K562 (cell line): ENCODE results near the gene TAF8. TPM values are rescaled to one million over a fixed set of nuclear protein-coding genes. Genes with fewer than 3 reads are reported as not detected.

ENCODE experiments used
- BRD4 ChIP-seq: fragments of 200-600 bp; sonication (generic); IDR thresholded peaks from 2 replicates; pipeline ENCODE4 v1.6.1; 2017; ENCODE audit warnings: inconsistent platforms
- CEBPB ChIP-seq: fragments of 450-650 bp; IDR thresholded peaks from 2 replicates; pipeline ENCODE4 v1.6.1; 2016; ENCODE audit warnings: missing genetic modification characterization, missing compliant biosample characterization
- E2F8 ChIP-seq: fragments of 450-650 bp; IDR thresholded peaks from 2 replicates; pipeline ENCODE4 v1.7.1; 2018; ENCODE audit warnings: mild to moderate bottlenecking, low read depth; ENCODE audit not compliant: partially characterized antibody
- EHMT2 ChIP-seq: fragments of 450-650 bp; IDR thresholded peaks from 2 replicates; pipeline ENCODE4 v1.6.1; 2018; ENCODE audit warnings: antibody characterized with exemption
- GTF2E2 ChIP-seq: fragments of 200-800 bp; sonication (Bioruptor generic); IDR thresholded peaks from 2 replicates; pipeline ENCODE4 v1.6.1; 2016; ENCODE audit warnings: missing genetic modification characterization, missing compliant biosample characterization
- HBP1 ChIP-seq: fragments of 450-650 bp; formaldehyde crosslinking; IDR thresholded peaks from 2 replicates; pipeline ENCODE4 v1.4.0; 2022; ENCODE audit warnings: missing genetic modification characterization
- HEY1 ChIP-seq: fragments of 250-450 bp; sonication (Bioruptor Pico); IDR thresholded peaks from 2 replicates; pipeline ENCODE4 v1.5.0; 2020; ENCODE audit warnings: mild to moderate bottlenecking, moderate library complexity, borderline replicate concordance
- HSF4 ChIP-seq: fragments of 250-450 bp; sonication (Bioruptor Pico); IDR thresholded peaks from 2 replicates; pipeline ENCODE4 v2.1.2; 2022; ENCODE audit warnings: mild to moderate bottlenecking, moderate library complexity, borderline replicate concordance
- IRF9 ChIP-seq: fragments of 450-650 bp; IDR thresholded peaks from 2 replicates; pipeline ENCODE4 v1.6.1; 2016; ENCODE audit warnings: missing biosample characterization, missing genetic modification characterization
- JUN ChIP-seq, 2 experiments: sonication (generic) in 1 of 2; formaldehyde crosslinking in 1 of 2; IDR thresholded peaks; 2 replicates each; pipeline versions ENCODE4 v1.6.1 to v1.8.0; 2012 to 2022; ENCODE audit warnings: borderline replicate concordance in 2 of 2, mild to moderate bottlenecking in 2 of 2, improper control_type of control experiment in 1 of 2, low read depth in 1 of 2, low read length in 1 of 2, missing genetic modification reagents in 1 of 2
- KLF10 ChIP-seq: fragments of 250-450 bp; sonication (Bioruptor Pico); IDR thresholded peaks from 2 replicates; pipeline ENCODE4 v1.6.1; 2021; ENCODE audit warnings: matching md5 sums
- MAFF ChIP-seq: IDR thresholded peaks from 2 replicates; pipeline ENCODE4 v1.6.1; 2012; ENCODE audit warnings: low read length, improper control_type of control experiment
- RAD21 ChIP-seq, 2 experiments: fragments of 250-450 bp in 1 of 2; fragments of 450-650 bp in 1 of 2; sonication (Bioruptor Pico) in 1 of 2; formaldehyde crosslinking in 1 of 2; IDR thresholded peaks in 1 of 2; conservative IDR thresholded peaks in 1 of 2; 2 replicates each; pipeline versions ENCODE4 v1.4.0 to v1.8.0; 2020 to 2022; ENCODE audit warnings: mild to moderate bottlenecking in 2 of 2, moderate library complexity in 1 of 2
- SIN3B ChIP-seq: fragments of 450-650 bp; IDR thresholded peaks from 2 replicates; pipeline ENCODE4 v1.6.1; 2017; ENCODE audit warnings: low read depth, mild to moderate bottlenecking, moderate library complexity
- SMARCA4 ChIP-seq: fragments of 450-650 bp; IDR thresholded peaks from 2 replicates; pipeline ENCODE4 v1.6.1; 2016
- SNRNP70 ChIP-seq: fragments of 200-400 bp; formaldehyde crosslinking; optimal IDR thresholded peaks from 2 replicates; pipeline ENCODE3; 2017; ENCODE audit warnings: low read depth, low read length
- SP2 ChIP-seq: IDR thresholded peaks from 2 replicates; pipeline ENCODE4 v1.6.1; 2011; ENCODE audit warnings: mild to moderate bottlenecking, low read depth, low read length, moderate library complexity; ENCODE audit not compliant: poor library complexity, severe bottlenecking; ENCODE audit errors: extremely low read depth
- ZEB2 ChIP-seq: fragments of 450-650 bp; IDR thresholded peaks from 2 replicates; pipeline ENCODE4 v1.6.1; 2016
- ZNF143 ChIP-seq: sonication (generic); formaldehyde crosslinking; IDR thresholded peaks from 2 replicates; pipeline ENCODE4 v1.9.0; 2022; ENCODE audit warnings: mild to moderate bottlenecking, missing genetic modification reagents
- ZNF184 ChIP-seq: sonication (generic); formaldehyde crosslinking; IDR thresholded peaks from 2 replicates; pipeline ENCODE4 v1.5.0; 2020; ENCODE audit warnings: missing genetic modification reagents
- polyA plus RNA-seq, 8 experiments: library from polyadenylated mRNA; depleted of rRNA in 4 of 8; stranded (reverse) in 5 of 8; unstranded in 3 of 8; fragments of >200 nt; fragmentation: Nextera tagmentation in 2 of 8; fragmentation: Illumina TruSeq in 1 of 8; extraction: Ambion mirVana in 2 of 8; extraction: Trizol in 1 of 8; gene quantifications; 2 replicates each; pipeline versions ENCODE4 v1.2.1 to v1.2.3, GENCODE V29; 2011 to 2014; ENCODE audit warnings: inconsistent platforms in 1 of 8, missing spikeins in 1 of 8
- total RNA-seq, 7 experiments: library from RNA; depleted of rRNA in 6 of 7; stranded (reverse); fragments of >200 nt in 6 of 7; fragmentation: Illumina TruSeq in 2 of 7; extraction: Trizol in 2 of 7; gene quantifications; 2 replicates each; pipeline versions ENCODE4 v1.2.1 to v1.2.3, GENCODE V29; 2011 to 2021; ENCODE audit warnings: low replicate concordance in 1 of 7

Gene TAF8
- total and polyA plus RNA-seq, 9 of the 15 experiments (the other 6 are each of a cell fraction or from before 2014, with no cell fraction given), result 29.4 to 84.0 (median 52.6) TPM

GRCh38 chr6:42028234-42029061 is 21.9 kb upstream of the TAF8 start (continued):
- no peak; the same call in 1 of the 2 replicates for TF ChIP-seq IRF9
- peak; percentile 62; the same call in 1 of the 2 replicates for TF ChIP-seq ZEB2
- no peak; the same call in 1 of the 2 replicates for TF ChIP-seq CEBPB
- peak; percentile 75; the same call in 1 of the 2 replicates for TF ChIP-seq GTF2E2 (tag)
- peak; percentile 64; the same call in 1 of the 2 replicates for TF ChIP-seq KLF10 (CRISPR knock-in tag)
- peak; percentile 99 for TF ChIP-seq MAFF
- TF ChIP-seq SNRNP70, result no peak
- no peak for TF ChIP-seq ZNF184 (CRISPR knock-in tag)
- no peak for TF ChIP-seq E2F8
- TF ChIP-seq SP2, result no peak
- TF ChIP-seq HEY1 (CRISPR knock-in tag), result peak; percentile 92
- TF ChIP-seq RAD21 (CRISPR knock-in tag; conservative IDR thresholded peaks at IDR 0.05 in 1 of 2, IDR thresholded peaks at IDR 0.05 in 1 of 2), result peak; percentile 6 to 37; a peak in 2 of 4 replicates
- peak; percentile 36; the same call in 1 of the 2 replicates for TF ChIP-seq HBP1
- TF ChIP-seq HSF4 (CRISPR knock-in tag), result peak; percentile 84; the same call in 1 of the 2 replicates
- TF ChIP-seq SMARCA4, result peak; percentile 99
- peak; percentile 100 for TF ChIP-seq JUN (IDR thresholded peaks at IDR 0.05; ENCODE audit: borderline replicate concordance, low read depth, low read length)
- TF ChIP-seq JUN (CRISPR knock-in tag; IDR thresholded peaks at IDR 0.05; ENCODE audit: borderline replicate concordance), result peak; percentile 99
- TF ChIP-seq SIN3B, result no peak
- no peak for TF ChIP-seq ZNF143 (CRISPR knock-in tag)
- TF ChIP-seq BRD4, result no peak; the same call in 1 of the 2 replicates
- TF ChIP-seq EHMT2, result peak; percentile 75; the same call in 1 of the 2 replicates
